ENCODE results near the gene RPL36.

GRCh38 chr19:5677136-5677535, 13.0 kb upstream of the RPL36 start:
- TF ChIP-seq CTCF (IDR thresholded peaks at IDR 0.05; ENCODE audit: control extremely low read depth in 1 of 3, insufficient read depth in 1 of 3, low read depth in 1 of 3, low read length in 3 of 3) (no peak), EP300 (IDR thresholded peaks at IDR 0.05; ENCODE audit: borderline replicate concordance in 1 of 2, low read depth in 2 of 2, low read length in 2 of 2) (no peak), ATF3 (IDR thresholded peaks at IDR 0.05; ENCODE audit: insufficient read depth, low read depth, low read length) (no peak), ATF2 (IDR thresholded peaks at IDR 0.05; ENCODE audit: low read length) (no peak), POLR2AphosphoS5 (IDR thresholded peaks at IDR 0.05; ENCODE audit: low read depth, low read length) (no peak), POLR2A (IDR thresholded peaks at IDR 0.05; ENCODE audit: control extremely low read depth in 1 of 2, low read depth in 2 of 2, low read length in 2 of 2) (no peak), EGR1 (IDR thresholded peaks at IDR 0.05; ENCODE audit: borderline replicate concordance, low read depth, low read length) (no peak), SUZ12 (IDR thresholded peaks at IDR 0.05; ENCODE audit: low read length) (no peak), KDM1A (IDR thresholded peaks at IDR 0.05; ENCODE audit: borderline replicate concordance, low read length) (no peak)
